GM23338 (cell line): ENCODE data around the gene CLCN4.

ENCODE experiments used
- CTCF ChIP-seq, 2 experiments: fragments of 200-600 bp in 1 of 2; sonication (generic) in 1 of 2; conservative IDR thresholded peaks; 2 replicates each; pipeline versions ENCODE4 v1.5.1 to v1.6.1; 2016 to 2017; ENCODE audit warnings: antibody characterized with exemption in 2 of 2, low read depth in 2 of 2, mild to moderate bottlenecking in 2 of 2, moderate library complexity in 1 of 2
- NANOG ChIP-seq: IDR thresholded peaks from 2 replicates; pipeline ENCODE4 v1.6.1; 2016; ENCODE audit warnings: antibody characterized with exemption, borderline replicate concordance

DNA sequence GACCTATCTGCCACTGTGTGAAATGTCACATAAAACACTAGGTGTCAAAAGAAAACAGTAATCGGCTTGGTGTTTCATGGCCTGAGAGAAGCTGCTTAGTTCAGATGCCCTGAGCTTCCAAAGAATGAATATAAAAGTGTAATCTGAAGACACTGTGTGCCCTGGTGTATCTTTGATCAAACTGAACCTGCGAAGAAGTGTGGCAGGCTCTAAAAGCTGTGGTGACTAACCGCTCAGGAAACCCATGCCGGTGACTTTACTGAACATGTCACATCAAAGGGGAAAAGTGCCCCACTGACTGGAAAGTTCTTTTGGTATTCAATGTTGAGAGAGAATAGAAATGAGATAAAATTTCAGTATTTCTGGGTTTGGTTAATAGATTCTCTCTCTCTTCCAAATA is 89.1 kb downstream of the CLCN4 start:
- TF ChIP-seq NANOG (no peak), CTCF (conservative IDR thresholded peaks at IDR 0.05; ENCODE audit: low read depth in 2 of 2) (no peak)
